Neural progenitor cell (in vitro differentiated cells): ENCODE measurements around the gene C15orf39.

Experiments used
- EZH2 ChIP-seq: fragments of 200-600 bp; sonication (generic); IDR thresholded peaks from 2 replicates; pipeline ENCODE4 v1.6.1; 2017; ENCODE audit warnings: antibody characterized with exemption, mild to moderate bottlenecking, moderate library complexity
- EZH2phosphoT487 ChIP-seq: fragments of 200-600 bp; sonication (generic); IDR thresholded peaks from 2 replicates; pipeline ENCODE4 v1.6.1; 2017; ENCODE audit warnings: antibody characterized with exemption
- TF ChIP-seq, protein P1 (sequence below): fragments of 200-600 bp; sonication (generic); IDR thresholded peaks from 2 replicates; pipeline ENCODE4 v1.5.1; 2017; ENCODE audit warnings: antibody characterized with exemption, mild to moderate bottlenecking

DNA sequence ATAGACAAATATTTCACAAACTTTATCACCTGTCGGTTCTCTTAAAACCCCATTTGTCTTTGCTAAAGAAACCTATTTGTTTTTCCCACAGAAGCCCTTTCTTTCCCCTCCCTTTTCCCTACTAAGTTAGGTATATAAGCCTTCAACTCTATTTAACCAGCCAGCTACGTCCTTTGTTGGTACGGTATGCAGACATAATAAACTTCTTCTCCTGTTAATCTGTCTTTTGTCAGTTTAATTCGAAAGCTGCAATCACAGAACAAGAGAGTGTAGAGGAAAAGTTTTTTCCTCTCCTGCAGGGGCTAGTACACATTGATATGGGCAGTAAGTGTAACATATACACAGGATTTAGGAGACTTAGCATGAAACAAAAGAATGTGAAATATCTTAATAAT lies 21.9 kb upstream of the C15orf39 start:
- TF ChIP-seq, protein P1, sequence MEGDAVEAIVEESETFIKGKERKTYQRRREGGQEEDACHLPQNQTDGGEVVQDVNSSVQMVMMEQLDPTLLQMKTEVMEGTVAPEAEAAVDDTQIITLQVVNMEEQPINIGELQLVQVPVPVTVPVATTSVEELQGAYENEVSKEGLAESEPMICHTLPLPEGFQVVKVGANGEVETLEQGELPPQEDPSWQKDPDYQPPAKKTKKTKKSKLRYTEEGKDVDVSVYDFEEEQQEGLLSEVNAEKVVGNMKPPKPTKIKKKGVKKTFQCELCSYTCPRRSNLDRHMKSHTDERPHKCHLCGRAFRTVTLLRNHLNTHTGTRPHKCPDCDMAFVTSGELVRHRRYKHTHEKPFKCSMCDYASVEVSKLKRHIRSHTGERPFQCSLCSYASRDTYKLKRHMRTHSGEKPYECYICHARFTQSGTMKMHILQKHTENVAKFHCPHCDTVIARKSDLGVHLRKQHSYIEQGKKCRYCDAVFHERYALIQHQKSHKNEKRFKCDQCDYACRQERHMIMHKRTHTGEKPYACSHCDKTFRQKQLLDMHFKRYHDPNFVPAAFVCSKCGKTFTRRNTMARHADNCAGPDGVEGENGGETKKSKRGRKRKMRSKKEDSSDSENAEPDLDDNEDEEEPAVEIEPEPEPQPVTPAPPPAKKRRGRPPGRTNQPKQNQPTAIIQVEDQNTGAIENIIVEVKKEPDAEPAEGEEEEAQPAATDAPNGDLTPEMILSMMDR, result no peak
- no peak for TF ChIP-seq EZH2
- TF ChIP-seq EZH2phosphoT487, result peak; percentile 91
